NCI-H69 (cell line): ENCODE data around the gene MPP7.

Source experiments
- DNase-seq: peaks from one replicate; lab custom pipeline; 2025; lab: John Stamatoyannopoulos, UW

MPP7 gene

GRCh38 chr10:28266449-28267224 is 36.2 kb downstream of the MPP7 start:
- DNase-seq: no peak

GRCh38 chr10:28263136-28263857 is 39.6 kb downstream of the MPP7 start:
- no peak for DNase-seq

- no peak for DNase-seq
These were observed 46.1 kb downstream of the MPP7 start for GRCh38 chr10:28256776-28257175.

GRCh38 chr10:28254290-28254985 is 48.4 kb downstream of the MPP7 start:
- no peak for DNase-seq

- no peak for DNase-seq
These were observed 49.6 kb downstream of the MPP7 start for GRCh38 chr10:28253169-28253785.
